OCI-LY7 (cell line): ENCODE data around the gene PKN1. TPM values are rescaled to one million over a fixed set of nuclear protein-coding genes. Genes with fewer than 3 reads are reported as not detected.
A peak's percentile ranks its signal among the peaks of the same experiment; 100 is the strongest.

Experiments
- BruUV-seq: library from RNA; stranded (reverse); fragments of 400-500 nt; replicated peaks from 2 replicates; lab custom pipeline; 2021; lab: Mats Ljungman, UMichigan
- CTCF ChIA-PET: fragments of 300-600 bp; sonication (Branson Sonifier 250); formaldehyde crosslinking; loops from one replicate; lab custom pipeline; 2022; ENCODE audit warnings: antibody characterized with exemption; ENCODE audit not compliant: unreplicated experiment; lab: Charles Lee
- POLR2A ChIA-PET: fragments of 300-600 bp; sonication (Branson Sonifier 250); formaldehyde crosslinking; loops from one replicate; lab custom pipeline; 2022; ENCODE audit warnings: antibody characterized with exemption; lab: Charles Lee
- DNase-seq: peaks from one replicate; pipeline ENCODE4 v3.0.0-alpha.2; 2015; ENCODE audit warnings: low spot score
- H2AFZ ChIP-seq: fragments of 200-600 bp; sonication (generic), shearing (Covaris generic); 2 replicates; pipeline ENCODE4 v1.6.1; 2014; ENCODE audit warnings: mild to moderate bottlenecking, antibody characterized with exemption, low read length, moderate library complexity
- H3K27ac ChIP-seq: fragments of 200-600 bp; sonication (generic); 2 replicates; pipeline ENCODE4 v1.5.1; 2014; ENCODE audit warnings: mixed run types, low read depth, mild to moderate bottlenecking, moderate library complexity, low read length, inconsistent platforms; ENCODE audit not compliant: poor library complexity, severe bottlenecking
- H3K36me3 ChIP-seq: fragments of 200-600 bp; sonication (generic); 2 replicates; pipeline ENCODE4 v1.6.1; 2014; ENCODE audit warnings: mild to moderate bottlenecking, antibody characterized with exemption, low read length, moderate library complexity, mixed read lengths; ENCODE audit not compliant: insufficient read depth
- H3K4me1 ChIP-seq: fragments of 200-600 bp; sonication (generic); 2 replicates; pipeline ENCODE4 v1.5.1; 2014; ENCODE audit warnings: mild to moderate bottlenecking, low read length; ENCODE audit not compliant: insufficient read depth, poor library complexity, severe bottlenecking
- H3K4me2 ChIP-seq: fragments of 200-600 bp; sonication (generic); 2 replicates; pipeline ENCODE4 v1.6.1; 2014; ENCODE audit warnings: mild to moderate bottlenecking, low read length
- H3K4me3 ChIP-seq: fragments of 200-600 bp; sonication (generic); 2 replicates; pipeline ENCODE4 v1.5.1; 2014; ENCODE audit warnings: mild to moderate bottlenecking, low read depth, low read length; ENCODE audit not compliant: poor library complexity, severe bottlenecking
- H3K79me2 ChIP-seq: fragments of 200-600 bp; sonication (generic); 2 replicates; pipeline ENCODE4 v1.6.1; 2016; ENCODE audit warnings: low read depth, mild to moderate bottlenecking, low read length, moderate library complexity, mixed read lengths; ENCODE audit not compliant: insufficient read depth
- H3K9me2 ChIP-seq: fragments of 200-600 bp; sonication (generic); 2 replicates; pipeline ENCODE4 v1.6.1; 2016; ENCODE audit warnings: mild to moderate bottlenecking, low read length, mixed read lengths; ENCODE audit not compliant: insufficient read depth
- H3K9me3 ChIP-seq: fragments of 200-600 bp; sonication (generic); 2 replicates; pipeline ENCODE4 v1.6.1; 2014; ENCODE audit warnings: mild to moderate bottlenecking, mixed run types, low read length, mixed read lengths
- H4K20me1 ChIP-seq: fragments of 200-600 bp; sonication (generic); 2 replicates; pipeline ENCODE4 v1.6.1; 2014; ENCODE audit warnings: mild to moderate bottlenecking, antibody characterized with exemption, low read length, moderate library complexity, mixed read lengths; ENCODE audit not compliant: insufficient read depth
- EZH2phosphoT487 ChIP-seq: fragments of 200-600 bp; sonication (generic); IDR thresholded peaks from 2 replicates; pipeline ENCODE4 v1.6.1; 2018; ENCODE audit warnings: low read depth, borderline replicate concordance, mild to moderate bottlenecking, mixed run types, antibody characterized with exemption, low read length, moderate library complexity, mixed read lengths
- intact Hi-C: fragments of 100-400 bp; cut with micrococcal nuclease; formaldehyde crosslinking; loops from one replicate; pipeline ENCODE4 v1.10.0; 2022; ENCODE audit not compliant: unreplicated experiment
- total RNA-seq, 2 experiments: library from RNA; depleted of rRNA in 1 of 2; stranded (reverse); fragments of >200 nt in 1 of 2; shearing (Covaris generic) in 1 of 2; gene quantifications; 2 replicates each; pipeline ENCODE4 v1.2.3, GENCODE V29; 2014 to 2022
- TF ChIP-seq, protein P1 (sequence below): fragments of 200-600 bp; sonication (generic); conservative IDR thresholded peaks from 2 replicates; pipeline ENCODE4 v1.5.1; 2014; ENCODE audit warnings: mild to moderate bottlenecking, antibody characterized with exemption, low read length, moderate library complexity, mixed read lengths

The PKN1 gene
- total RNA-seq, 2 experiments from 2014 or later = 117 to 233 TPM

DNA sequence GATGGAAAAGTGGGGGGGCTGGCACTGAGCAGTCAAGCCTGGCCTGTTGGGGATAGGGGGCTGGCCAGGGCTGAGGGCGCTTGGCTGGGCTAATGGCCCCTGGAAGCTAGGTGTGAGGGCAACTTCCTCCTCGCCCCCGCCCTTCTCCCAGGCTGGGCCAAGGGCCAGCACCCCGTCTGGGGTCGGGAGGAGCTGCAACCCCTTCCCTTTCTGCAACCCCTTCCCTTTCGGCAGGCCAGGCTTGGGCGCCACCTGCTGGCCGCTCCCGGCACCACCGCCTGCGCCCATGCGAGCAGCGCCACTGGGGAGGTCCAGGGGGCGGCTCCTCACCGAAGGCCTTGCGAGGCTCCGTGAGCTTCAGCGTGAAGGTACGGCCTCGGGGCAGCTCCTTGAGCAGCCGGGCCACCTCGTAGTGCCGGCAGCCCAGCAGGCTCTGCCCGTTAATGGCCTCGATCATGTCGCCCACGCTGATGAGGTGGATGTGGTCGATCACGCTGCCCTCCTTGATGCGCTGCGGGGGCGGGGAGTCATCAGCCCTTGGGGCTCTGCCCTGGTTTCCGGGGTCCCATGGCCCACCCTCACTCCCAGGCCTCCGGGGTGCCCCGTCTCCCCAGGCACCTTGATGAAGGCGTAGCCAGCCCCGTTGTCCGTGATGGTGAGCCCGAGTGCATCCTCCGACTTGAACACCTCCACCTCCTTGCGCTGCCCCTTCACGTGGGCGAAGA is 47.0 kb downstream of the PKN1 start:
- no peaks in the 10 kb centered on the region for H3K79me2 ChIP-seq
- no peak overlapping the region for H3K4me3 ChIP-seq
- H2AFZ ChIP-seq = no peak overlapping the region
- H3K4me2 ChIP-seq = peak overlapping the region; percentile 16; the same call in 1 of the 2 replicates
- intact Hi-C loops = loop anchor here (10.0 kb wide), 2 partner anchors 115 to 275 kb away; partner anchors contain the start of gene ADGRL1
- no peaks in the 10 kb centered on the region for H4K20me1 ChIP-seq
- no peaks in the 10 kb centered on the region for H3K9me3 ChIP-seq
- peak; percentile 65 for DNase-seq
- BruUV-seq = no TSS peak
- H3K9me2 ChIP-seq = no peaks in the 10 kb centered on the region
- TF ChIP-seq EZH2phosphoT487 = no peak
- TF ChIP-seq, protein P1, sequence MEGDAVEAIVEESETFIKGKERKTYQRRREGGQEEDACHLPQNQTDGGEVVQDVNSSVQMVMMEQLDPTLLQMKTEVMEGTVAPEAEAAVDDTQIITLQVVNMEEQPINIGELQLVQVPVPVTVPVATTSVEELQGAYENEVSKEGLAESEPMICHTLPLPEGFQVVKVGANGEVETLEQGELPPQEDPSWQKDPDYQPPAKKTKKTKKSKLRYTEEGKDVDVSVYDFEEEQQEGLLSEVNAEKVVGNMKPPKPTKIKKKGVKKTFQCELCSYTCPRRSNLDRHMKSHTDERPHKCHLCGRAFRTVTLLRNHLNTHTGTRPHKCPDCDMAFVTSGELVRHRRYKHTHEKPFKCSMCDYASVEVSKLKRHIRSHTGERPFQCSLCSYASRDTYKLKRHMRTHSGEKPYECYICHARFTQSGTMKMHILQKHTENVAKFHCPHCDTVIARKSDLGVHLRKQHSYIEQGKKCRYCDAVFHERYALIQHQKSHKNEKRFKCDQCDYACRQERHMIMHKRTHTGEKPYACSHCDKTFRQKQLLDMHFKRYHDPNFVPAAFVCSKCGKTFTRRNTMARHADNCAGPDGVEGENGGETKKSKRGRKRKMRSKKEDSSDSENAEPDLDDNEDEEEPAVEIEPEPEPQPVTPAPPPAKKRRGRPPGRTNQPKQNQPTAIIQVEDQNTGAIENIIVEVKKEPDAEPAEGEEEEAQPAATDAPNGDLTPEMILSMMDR = peak; percentile 94
- POLR2A ChIA-PET = interaction anchor here (1.3 kb wide), 1 partner anchor 15 kb away, joined by 3 read pairs; the partner anchor contains the start of gene GIPC1
- H3K4me1 ChIP-seq = no peaks in the 10 kb centered on the region
- CTCF ChIA-PET = interaction anchor here (0.8 kb wide), 1 partner anchor 48 kb away, joined by 3 read pairs; no protein-coding TSS in a partner anchor
- H3K36me3 ChIP-seq = no peaks in the 10 kb centered on the region
- H3K27ac ChIP-seq = no peak overlapping the region

DNA sequence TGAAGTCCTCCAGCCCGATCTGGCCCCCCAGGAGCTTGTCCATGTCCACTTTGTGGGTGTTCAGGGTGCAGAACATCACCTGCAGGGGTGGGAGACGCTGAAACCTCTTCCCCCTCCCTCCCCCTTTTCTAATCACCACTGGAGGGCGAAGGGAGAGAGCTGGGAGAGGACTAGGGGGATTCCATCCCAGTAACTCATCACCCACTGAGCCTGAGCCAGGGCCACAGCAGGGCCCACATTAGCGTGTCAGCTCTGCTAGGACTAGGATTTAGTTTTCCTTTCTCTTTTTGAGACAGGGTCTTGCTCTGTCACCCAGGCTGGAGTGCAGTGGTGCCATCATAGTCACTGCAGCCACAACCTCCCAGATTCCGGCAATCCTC is 47.6 kb downstream of the PKN1 start:
- H3K79me2 ChIP-seq = no peaks in the 10 kb centered on the region
- intact Hi-C loops = loop anchor here (10.0 kb wide), 2 partner anchors 116 to 276 kb away; partner anchors contain the start of gene ADGRL1
- POLR2A ChIA-PET = interaction anchor here (0.7 to 0.9 kb wide), 2 partner anchors 49 to 344 kb away, joined by 3 read pairs; partner anchors contain the start of gene ASF1B
- H3K27ac ChIP-seq = no peak overlapping the region
- no peaks in the 10 kb centered on the region for H3K9me3 ChIP-seq
- BruUV-seq = no TSS peak
- H4K20me1 ChIP-seq = no peaks in the 10 kb centered on the region
- no peaks in the 10 kb centered on the region for H3K4me1 ChIP-seq
- no peaks in the 10 kb centered on the region for H3K36me3 ChIP-seq
- H3K4me2 ChIP-seq = no peak overlapping the region
- DNase-seq = no peak
- CTCF ChIA-PET = interaction anchor here (0.6 kb wide), 1 partner anchor 17 kb away, joined by 3 read pairs; no protein-coding TSS in a partner anchor
- no peak for TF ChIP-seq EZH2phosphoT487
- TF ChIP-seq, protein P1 = no peak
- no peak overlapping the region for H2AFZ ChIP-seq
- H3K4me3 ChIP-seq = no peak overlapping the region
- no peaks in the 10 kb centered on the region for H3K9me2 ChIP-seq
